ENCODE results near the gene PPIP5K2.

GRCh38 chr5:103110403-103110802 is 9.7 kb upstream of the PPIP5K2 start:
- TF ChIP-seq BHLHE40 (IDR thresholded peaks at IDR 0.05; ENCODE audit: borderline replicate concordance) = no peak
- TF ChIP-seq PKNOX1 (IDR thresholded peaks at IDR 0.05) = no peak
- no peak for TF ChIP-seq ELF4 (IDR thresholded peaks at IDR 0.05)
- TF ChIP-seq SP1 (IDR thresholded peaks at IDR 0.05) = no peak
- TF ChIP-seq ZNF384 (IDR thresholded peaks at IDR 0.05) = no peak
- TF ChIP-seq L3MBTL2 (conservative IDR thresholded peaks at IDR 0.05) = no peak
- no peak for TF ChIP-seq SUZ12 (IDR thresholded peaks at IDR 0.05)
- no peak for TF ChIP-seq FOXM1 (IDR thresholded peaks at IDR 0.05; ENCODE audit: borderline replicate concordance)
- TF ChIP-seq FOXK2 (IDR thresholded peaks at IDR 0.05) = no peak
- TF ChIP-seq TARDBP (IDR thresholded peaks at IDR 0.05) = no peak
- TF ChIP-seq LEF1 (IDR thresholded peaks at IDR 0.05; ENCODE audit: borderline replicate concordance) = no peak

Data from HEK293T (cell line).